Fibroblast of lung (primary cell): ENCODE measurements around the gene SEMA3E.

Experiments used
- CTCF ChIP-seq, 2 donors: IDR thresholded peaks in 1 of 2; conservative IDR thresholded peaks in 1 of 2; 1 replicate in 1 of 2; 2 replicates in 1 of 2; pipeline ENCODE4 v1.5.1; 2011 to 2012; ENCODE audit warnings: low read length in 2 of 2, control low read depth in 1 of 2, inconsistent platforms in 1 of 2, low read depth in 1 of 2, mild to moderate bottlenecking in 1 of 2
- EZH2 ChIP-seq: IDR thresholded peaks from 2 replicates; pipeline ENCODE4 v1.5.1; 2012; ENCODE audit warnings: low read length, control low read depth, mild to moderate bottlenecking; ENCODE audit errors: missing control alignments

DNA sequence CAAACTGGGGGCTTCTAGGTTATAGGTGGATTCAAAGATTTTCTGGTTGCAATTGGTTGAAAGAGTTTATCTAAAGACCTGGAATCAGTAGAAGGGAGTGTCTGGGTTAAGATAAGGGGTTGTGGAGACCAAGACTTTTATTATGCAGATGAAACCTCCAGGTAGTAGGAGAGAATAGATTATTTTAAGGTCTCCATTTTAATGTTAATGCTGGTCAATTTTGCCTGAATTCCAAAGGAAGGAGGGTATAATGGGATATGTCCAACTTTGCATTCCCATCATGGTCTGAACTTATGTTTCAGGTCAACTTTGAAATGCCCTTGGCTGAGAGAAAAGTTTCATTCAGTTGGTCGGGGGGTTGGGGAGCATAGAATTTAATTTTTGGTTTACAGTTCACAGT is 44.3 kb upstream of the SEMA3E start:
- TF ChIP-seq CTCF (conservative IDR thresholded peaks at IDR 0.05 in 1 of 2, IDR thresholded peaks at IDR 0.05 in 1 of 2; ENCODE audit: low read depth in 1 of 2, low read length in 2 of 2) (no peak), EZH2 (no peak)
